RPMI8226 (cell line): ENCODE data around the gene FBLN5.

Experiments
- DNase-seq: peaks from one replicate; pipeline ENCODE4 v3.0.0-alpha.2; 2015

Gene FBLN5

GRCh38 chr14:91945751-91946621, 1.5 kb downstream of the FBLN5 start:
- no peak for DNase-seq

GRCh38 chr14:91942946-91943345, 4.5 kb downstream of the FBLN5 start:
- DNase-seq = no peak

- DNase-seq = no peak
These were observed 5.4 kb downstream of the FBLN5 start for GRCh38 chr14:91942128-91942527.

GRCh38 chr14:91940209-91940608, 7.3 kb downstream of the FBLN5 start:
- DNase-seq = no peak

GRCh38 chr14:91935586-91935985, 11.9 kb downstream of the FBLN5 start:
- DNase-seq = no peak

GRCh38 chr14:91934554-91935285, 12.8 kb downstream of the FBLN5 start:
- DNase-seq = no peak

- no peak for DNase-seq
These were observed 15.9 kb downstream of the FBLN5 start for GRCh38 chr14:91931478-91932088.

GRCh38 chr14:91929700-91930099, 17.8 kb downstream of the FBLN5 start:
- no peak for DNase-seq

- DNase-seq = no peak
These were observed 19.7 kb downstream of the FBLN5 start for GRCh38 chr14:91927800-91928199.

GRCh38 chr14:91927191-91927590, 20.3 kb downstream of the FBLN5 start:
- DNase-seq = no peak

- no peak for DNase-seq
These were observed 21.2 kb downstream of the FBLN5 start for GRCh38 chr14:91926131-91926890.

GRCh38 chr14:91925727-91926121, 21.8 kb downstream of the FBLN5 start:
- no peak for DNase-seq

GRCh38 chr14:91925001-91925726, 22.3 kb downstream of the FBLN5 start:
- no peak for DNase-seq

- no peak for DNase-seq
These were observed 27.0 kb downstream of the FBLN5 start for GRCh38 chr14:91920526-91920925.

GRCh38 chr14:91919814-91920213, 27.7 kb downstream of the FBLN5 start:
- DNase-seq = no peak

GRCh38 chr14:91918186-91918883, 29.2 kb downstream of the FBLN5 start:
- no peak for DNase-seq

- DNase-seq = no peak
These were observed 35.5 kb downstream of the FBLN5 start for GRCh38 chr14:91912035-91912434.

GRCh38 chr14:91911474-91912032, 35.9 kb downstream of the FBLN5 start:
- DNase-seq = peak; percentile 54

- DNase-seq = no peak
These were observed 37.3 kb downstream of the FBLN5 start for GRCh38 chr14:91910196-91910595.

- no peak for DNase-seq
These were observed 41.1 kb downstream of the FBLN5 start for GRCh38 chr14:91906374-91906773.

- no peak for DNase-seq
These were observed 42.4 kb downstream of the FBLN5 start for GRCh38 chr14:91904956-91905645.
